Measurements from ENCODE around the gene KCNT2.

GRCh38 chr1:196538473-196538872 lies 69.8 kb downstream of the KCNT2 start:
- TF ChIP-seq CTCF (conservative IDR thresholded peaks at IDR 0.05 in 1 of 2, IDR thresholded peaks at IDR 0.05 in 1 of 2; ENCODE audit: extremely low read depth in 1 of 2, insufficient read depth in 1 of 2, low read depth in 1 of 2, low read length in 2 of 2), result no peak
- no peak for TF ChIP-seq EZH2 (IDR thresholded peaks at IDR 0.05; ENCODE audit: borderline replicate concordance, low read length)
